WTC11 (cell line): ENCODE data around the gene YWHAQ. TPM values are rescaled to one million over a fixed set of nuclear protein-coding genes. Genes with fewer than 3 reads are reported as not detected.

ENCODE experiments used
- ATAC-seq: fragments of 200-7000 bp; cut with Tn5 transposase; 2 replicates; pipeline ENCODE4 v1.10.0; 2021; ENCODE audit warnings: mild to moderate bottlenecking, moderate library complexity
- CTCF ChIA-PET: fragments of 300-600 bp; sonication (Branson Sonifier 250); formaldehyde crosslinking; loops from one replicate; lab custom pipeline; 2021; ENCODE audit warnings: antibody characterized with exemption; lab: Charles Lee
- POLR2A ChIA-PET: fragments of 350-600 bp; sonication (Branson Sonifier 250); formaldehyde crosslinking; loops from one replicate; lab custom pipeline; 2021; ENCODE audit warnings: antibody characterized with exemption; lab: Charles Lee
- DNase-seq: peaks from one replicate; pipeline ENCODE4 v3.0.0; 2021; ENCODE audit warnings: low spot score
- H3K27ac Mint-ChIP-seq: 2 replicates; pipeline ENCODE4 v1.8.0; 2021; ENCODE audit warnings: mixed read lengths
- H3K27me3 Mint-ChIP-seq: 2 replicates; pipeline ENCODE4 v1.8.0; 2021; ENCODE audit warnings: low read depth, mild to moderate bottlenecking, moderate library complexity, mixed read lengths
- H3K36me3 Mint-ChIP-seq: 2 replicates; pipeline ENCODE4 v1.8.0; 2021; ENCODE audit warnings: mixed read lengths
- H3K4me1 Mint-ChIP-seq: 2 replicates; pipeline ENCODE4 v1.8.0; 2022; ENCODE audit warnings: mixed read lengths
- H3K4me3 Mint-ChIP-seq: 2 replicates; pipeline ENCODE4 v1.8.0; 2021; ENCODE audit warnings: mild to moderate bottlenecking, moderate library complexity, mixed read lengths
- H3K9me3 Mint-ChIP-seq: 2 replicates; pipeline ENCODE4 v1.8.0; 2021; ENCODE audit warnings: mixed read lengths
- AFF4 ChIP-seq: sonication (generic); formaldehyde crosslinking; IDR thresholded peaks from 2 replicates; pipeline ENCODE4 v1.8.1; 2023; ENCODE audit warnings: mild to moderate bottlenecking, missing genetic modification reagents, borderline replicate concordance
- ATF3 ChIP-seq: sonication (generic); formaldehyde crosslinking; conservative IDR thresholded peaks from 2 replicates; pipeline ENCODE4 v1.8.1; 2022; ENCODE audit warnings: mild to moderate bottlenecking, missing genetic modification reagents
- ATF6 ChIP-seq: sonication (generic); formaldehyde crosslinking; IDR thresholded peaks from 2 replicates; pipeline ENCODE4 v1.8.1; 2023; ENCODE audit warnings: mild to moderate bottlenecking, missing genetic modification reagents
- CREM ChIP-seq: sonication (generic); formaldehyde crosslinking; IDR thresholded peaks from 2 replicates; pipeline ENCODE4 v1.8.1; 2022; ENCODE audit warnings: mild to moderate bottlenecking, missing genetic modification reagents, moderate library complexity
- ESRRA ChIP-seq: sonication (generic); formaldehyde crosslinking; IDR thresholded peaks from 2 replicates; pipeline ENCODE4 v1.8.1; 2022; ENCODE audit warnings: mild to moderate bottlenecking, missing genetic modification reagents, borderline replicate concordance
- GRHL2 ChIP-seq: fragments of 250-450 bp; sonication (Bioruptor Pico); IDR thresholded peaks from 2 replicates; pipeline ENCODE4 v1.8.0; 2022; ENCODE audit warnings: mild to moderate bottlenecking, moderate library complexity; ENCODE audit not compliant: insufficient replicate concordance, severe bottlenecking
- JAZF1 ChIP-seq: fragments of 250-450 bp; sonication (Bioruptor Pico); IDR thresholded peaks from 2 replicates; pipeline ENCODE4 v1.9.0; 2021; ENCODE audit warnings: moderate library complexity, mild to moderate bottlenecking, inconsistent platforms
- MAX ChIP-seq: sonication (generic); formaldehyde crosslinking; IDR thresholded peaks from 2 replicates; pipeline ENCODE4 v1.8.0; 2022; ENCODE audit warnings: mild to moderate bottlenecking, missing genetic modification reagents
- STAT6 ChIP-seq: sonication (generic); formaldehyde crosslinking; conservative IDR thresholded peaks from 2 replicates; pipeline ENCODE4 v1.8.1; 2023; ENCODE audit warnings: mild to moderate bottlenecking, low read depth, missing genetic modification reagents, moderate library complexity
- TCF7 ChIP-seq: sonication (generic); formaldehyde crosslinking; IDR thresholded peaks from 2 replicates; pipeline ENCODE4 v1.8.0; 2022; ENCODE audit warnings: mild to moderate bottlenecking, low read depth, missing genetic modification reagents, moderate library complexity
- TEAD4 ChIP-seq: sonication (generic); formaldehyde crosslinking; IDR thresholded peaks from 2 replicates; pipeline ENCODE4 v1.8.0; 2022; ENCODE audit warnings: mild to moderate bottlenecking, missing genetic modification reagents
- ZNF425 ChIP-seq: fragments of 250-450 bp; sonication (Bioruptor Pico); conservative IDR thresholded peaks from 2 replicates; pipeline ENCODE4 v1.9.0; 2021; ENCODE audit warnings: mild to moderate bottlenecking
- ZNF512 ChIP-seq: sonication (generic); formaldehyde crosslinking; IDR thresholded peaks from 2 replicates; pipeline ENCODE4 v1.8.1; 2022; ENCODE audit warnings: missing genetic modification reagents, borderline replicate concordance
- ZNF532 ChIP-seq: fragments of 250-450 bp; sonication (Bioruptor Pico); IDR thresholded peaks from 2 replicates; pipeline ENCODE4 v1.9.0; 2021; ENCODE audit warnings: mild to moderate bottlenecking, borderline replicate concordance
- total RNA-seq: library from RNA; stranded (reverse); gene quantifications from 3 replicates; pipeline ENCODE4 v1.2.3, GENCODE V29; 2021

The YWHAQ gene
- total RNA-seq, 1 experiment from 2014 or later, result 395 TPM

GRCh38 chr2:9545502-9545901, 85.3 kb downstream of the YWHAQ start:
- CTCF ChIA-PET, result interaction anchor here (1.9 kb wide), 1 partner anchor 11 kb away, joined by 5 read pairs; the partner anchor contains the start of gene ADAM17
- DNase-seq, result no peak
- Mint-ChIP-seq H3K27me3 (no peaks in the 10 kb centered on the region), H3K36me3 (0 out of 2 replicates have a peak, but pooled peaks cover 3% of the 10 kb centered on the region), H3K4me1 (peaks cover 30% of the 10 kb centered on the region), H3K27ac (no peak overlapping the region), H3K4me3 (no peak overlapping the region), H3K9me3 (no peaks in the 10 kb centered on the region)
- POLR2A ChIA-PET, result no interaction called here
- ATAC-seq, result no peak
- TF ChIP-seq TCF7 (CRISPR knock-in tag) (no peak), JAZF1 (CRISPR knock-in tag) (no peak), AFF4 (CRISPR knock-in tag) (no peak), ZNF425 (no peak), ESRRA (no peak), ZNF532 (CRISPR knock-in tag) (no peak), ATF3 (no peak), CREM (CRISPR knock-in tag) (no peak), TEAD4 (CRISPR knock-in tag) (no peak), MAX (CRISPR knock-in tag) (no peak), ATF6 (no peak), ZNF512 (CRISPR knock-in tag) (no peak), GRHL2 (CRISPR knock-in tag) (no peak), STAT6 (CRISPR knock-in tag) (no peak)
